Coronary artery (tissue), 2 donors: ENCODE measurements around the gene TALDO1.

ENCODE experiments used
- DNase-seq: peaks from one replicate; pipeline ENCODE4 v3.0.0-alpha.2; 2017; ENCODE audit warnings: low spot score
- H3K27ac ChIP-seq, 2 donors: fragments of 200-600 bp; sonication (generic); one replicate each; pipeline ENCODE4 v1.5.1; 2016 to 2019
- H3K4me3 ChIP-seq: fragments of 200-600 bp; sonication (generic); 2 replicates; pipeline ENCODE4 v1.5.1; 2016; ENCODE audit warnings: mild to moderate bottlenecking, moderate library complexity
- TF ChIP-seq, protein P1 (sequence below): fragments of 200-600 bp; sonication (generic); IDR thresholded peaks from one replicate; pipeline ENCODE4 v1.5.1; 2019; ENCODE audit warnings: antibody characterized with exemption

Gene TALDO1

GRCh38 chr11:706957-707816, 40.1 kb upstream of the TALDO1 start:
- Histone ChIP-seq H3K27ac (peak overlapping the region; percentile 86), H3K4me3 (peak overlapping the region; percentile 83)
- peak; percentile 73 for DNase-seq
- TF ChIP-seq, protein P1, sequence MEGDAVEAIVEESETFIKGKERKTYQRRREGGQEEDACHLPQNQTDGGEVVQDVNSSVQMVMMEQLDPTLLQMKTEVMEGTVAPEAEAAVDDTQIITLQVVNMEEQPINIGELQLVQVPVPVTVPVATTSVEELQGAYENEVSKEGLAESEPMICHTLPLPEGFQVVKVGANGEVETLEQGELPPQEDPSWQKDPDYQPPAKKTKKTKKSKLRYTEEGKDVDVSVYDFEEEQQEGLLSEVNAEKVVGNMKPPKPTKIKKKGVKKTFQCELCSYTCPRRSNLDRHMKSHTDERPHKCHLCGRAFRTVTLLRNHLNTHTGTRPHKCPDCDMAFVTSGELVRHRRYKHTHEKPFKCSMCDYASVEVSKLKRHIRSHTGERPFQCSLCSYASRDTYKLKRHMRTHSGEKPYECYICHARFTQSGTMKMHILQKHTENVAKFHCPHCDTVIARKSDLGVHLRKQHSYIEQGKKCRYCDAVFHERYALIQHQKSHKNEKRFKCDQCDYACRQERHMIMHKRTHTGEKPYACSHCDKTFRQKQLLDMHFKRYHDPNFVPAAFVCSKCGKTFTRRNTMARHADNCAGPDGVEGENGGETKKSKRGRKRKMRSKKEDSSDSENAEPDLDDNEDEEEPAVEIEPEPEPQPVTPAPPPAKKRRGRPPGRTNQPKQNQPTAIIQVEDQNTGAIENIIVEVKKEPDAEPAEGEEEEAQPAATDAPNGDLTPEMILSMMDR: no peak

- H3K4me3 ChIP-seq: peak overlapping the region; percentile 83
- H3K27ac ChIP-seq: peak overlapping the region; percentile 86
- TF ChIP-seq, protein P1: no peak
- no peak for DNase-seq
These were observed 39.3 kb upstream of the TALDO1 start for GRCh38 chr11:707817-708420.

- DNase-seq: no peak
These were observed 38.8 kb upstream of the TALDO1 start for GRCh38 chr11:708511-708910.

GRCh38 chr11:709109-709997, 37.9 kb upstream of the TALDO1 start:
- TF ChIP-seq, protein P1: no peak
- peak overlapping the region in 1 of 2 donors; percentile 32 for H3K27ac ChIP-seq
- no peak overlapping the region for H3K4me3 ChIP-seq
- no peak for DNase-seq

More at GRCh38 chr11:708511-708910, 38.8 kb upstream of the TALDO1 start:
- TF ChIP-seq, protein P1: no peak
- no peak overlapping the region for H3K27ac ChIP-seq
- H3K4me3 ChIP-seq: no peak overlapping the region

- Histone ChIP-seq H3K4me3 (no peak overlapping the region), H3K27ac (no peak overlapping the region)
- DNase-seq: no peak
- TF ChIP-seq, protein P1: no peak
These were observed 32.8 kb upstream of the TALDO1 start for GRCh38 chr11:714436-714835.

- TF ChIP-seq, protein P1: no peak
- H3K4me3 ChIP-seq: no peak overlapping the region
- DNase-seq: peak; percentile 71
- no peak overlapping the region for H3K27ac ChIP-seq
These were observed 27.8 kb upstream of the TALDO1 start for GRCh38 chr11:719214-720016.
